Hippocampal formation (tissue), 2 donors: ENCODE results near the gene H2BK1.
A peak's percentile ranks its signal among the peaks of the same experiment; 100 is the strongest.

Experiments used
- DNase-seq, 2 donors: peaks; one replicate each; lab custom pipeline; 2025; lab: John Stamatoyannopoulos, UW

Gene H2BK1

DNA sequence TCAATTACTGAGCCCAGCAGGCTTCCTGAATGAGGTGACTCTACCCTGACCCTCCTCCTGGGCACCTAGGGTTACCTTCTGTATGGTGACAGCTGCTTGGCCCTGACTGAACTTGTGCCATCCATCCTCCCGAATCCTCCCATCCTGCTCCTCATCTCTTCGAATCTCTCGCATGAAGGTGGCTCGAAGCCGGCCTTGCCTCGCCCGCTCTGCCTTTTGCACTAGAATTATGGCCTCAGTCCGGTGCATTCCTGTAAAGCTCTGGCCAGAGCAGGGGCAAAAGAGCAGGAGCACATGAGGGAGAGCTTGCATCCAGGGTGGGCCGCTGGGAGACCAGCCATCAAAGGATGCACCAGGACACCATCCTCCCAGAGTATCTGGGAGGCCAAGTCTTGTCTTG, 7.5 kb downstream of the H2BK1 start:
- no peak for DNase-seq

DNA sequence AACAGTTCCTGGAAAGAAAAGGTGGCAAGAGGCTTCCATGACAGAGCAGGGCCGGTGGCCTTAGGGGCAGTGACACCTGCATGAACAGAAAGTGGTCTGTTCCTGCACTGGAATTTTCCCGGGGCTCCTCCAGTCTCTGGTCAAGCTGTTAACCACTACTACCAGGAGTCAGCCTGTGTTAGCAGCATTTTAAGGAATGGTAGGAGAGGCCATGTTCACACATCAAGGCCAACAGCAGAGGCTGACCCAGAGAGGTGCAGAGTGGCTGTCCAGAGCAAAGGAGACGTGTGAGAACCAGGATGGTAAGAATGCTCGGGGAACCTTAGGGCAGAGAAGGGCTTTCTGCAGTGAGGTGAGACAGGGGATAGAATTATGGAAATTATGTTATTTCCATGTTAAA, 8.5 kb downstream of the H2BK1 start:
- DNase-seq = no peak

DNA sequence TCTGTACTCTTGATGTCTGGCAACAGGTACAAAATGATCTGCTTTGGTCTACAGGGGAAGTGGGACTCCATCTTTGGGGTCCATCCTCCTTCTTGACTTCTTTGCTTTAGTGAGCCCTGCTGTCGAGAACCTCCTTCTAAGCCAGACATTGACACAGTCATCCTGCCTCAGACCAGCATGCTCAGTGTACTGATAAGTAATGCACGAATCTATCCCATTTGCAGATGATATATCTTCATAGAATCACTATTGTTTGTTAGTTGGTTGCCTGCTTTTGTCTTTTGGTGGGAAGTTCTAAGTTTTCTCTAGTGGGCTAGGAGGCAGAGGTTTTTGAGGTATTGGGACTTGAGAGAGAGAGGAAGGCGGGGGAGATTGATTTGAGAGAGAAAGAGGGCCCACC, 8.9 kb downstream of the H2BK1 start:
- no peak for DNase-seq

DNA sequence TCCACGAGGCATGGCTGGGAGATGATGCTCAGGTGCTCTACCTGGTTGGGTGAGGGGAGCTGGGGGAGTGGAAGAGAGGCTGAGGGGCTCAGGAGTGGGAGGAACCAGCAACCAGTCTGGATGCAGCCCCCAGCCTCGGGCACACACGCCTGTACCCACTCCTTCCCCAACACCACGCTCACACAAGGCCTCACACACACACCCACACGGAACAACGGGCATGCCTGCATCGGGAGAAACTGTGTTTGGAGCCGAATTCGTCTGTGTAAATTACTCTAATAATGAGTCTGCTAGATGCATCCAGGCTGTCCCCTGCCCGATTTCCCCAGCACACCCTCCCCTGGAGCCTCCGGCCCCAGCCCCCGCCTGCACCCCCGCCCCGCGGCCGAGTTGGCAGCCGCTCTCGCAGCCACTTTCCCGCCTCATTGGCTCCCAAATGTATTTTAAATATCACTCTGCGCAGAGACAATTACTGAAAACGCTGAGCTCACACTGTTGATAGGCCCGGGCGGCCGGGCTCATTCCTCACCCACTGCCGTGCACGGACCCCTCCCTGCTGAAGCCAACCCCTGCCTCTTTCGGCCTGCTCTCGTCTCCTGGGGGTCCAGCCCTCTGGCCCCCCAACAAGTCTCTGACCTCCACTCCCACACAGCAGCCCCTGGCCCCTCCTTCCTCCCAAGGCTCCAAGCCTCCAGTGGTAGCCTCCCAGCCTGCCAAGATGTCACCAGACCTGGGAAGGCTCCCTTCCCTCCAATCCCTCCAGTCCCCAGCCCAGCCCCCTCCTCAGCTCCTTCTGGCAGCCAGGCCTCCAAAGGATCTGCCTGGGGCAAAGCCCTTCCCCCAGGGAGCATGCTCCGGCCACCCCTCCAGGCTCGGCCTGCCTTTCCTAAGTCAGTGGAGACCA, 11.1 kb downstream of the H2BK1 start:
- DNase-seq = peak in 1 of 2 donors; percentile 7

DNA sequence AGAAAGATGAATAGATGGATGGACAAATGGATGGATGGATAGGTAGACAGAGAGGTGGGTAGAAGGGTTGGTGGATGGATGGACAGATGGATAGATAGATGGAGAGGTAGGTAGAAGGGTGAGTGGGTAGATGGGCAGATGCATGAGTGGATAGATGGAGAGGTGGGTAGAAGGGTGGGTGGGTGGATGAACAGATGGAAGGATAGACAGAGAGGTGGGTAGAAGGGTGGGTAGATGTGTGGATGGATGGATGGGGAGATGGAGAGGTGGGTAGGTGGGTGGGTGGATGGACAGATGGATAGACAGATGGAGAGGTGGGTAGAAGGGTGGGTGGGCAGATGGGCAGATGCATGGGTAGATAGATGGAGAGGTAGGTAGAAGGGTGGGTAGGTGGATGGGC, 12.4 kb downstream of the H2BK1 start:
- DNase-seq = no peak

DNA sequence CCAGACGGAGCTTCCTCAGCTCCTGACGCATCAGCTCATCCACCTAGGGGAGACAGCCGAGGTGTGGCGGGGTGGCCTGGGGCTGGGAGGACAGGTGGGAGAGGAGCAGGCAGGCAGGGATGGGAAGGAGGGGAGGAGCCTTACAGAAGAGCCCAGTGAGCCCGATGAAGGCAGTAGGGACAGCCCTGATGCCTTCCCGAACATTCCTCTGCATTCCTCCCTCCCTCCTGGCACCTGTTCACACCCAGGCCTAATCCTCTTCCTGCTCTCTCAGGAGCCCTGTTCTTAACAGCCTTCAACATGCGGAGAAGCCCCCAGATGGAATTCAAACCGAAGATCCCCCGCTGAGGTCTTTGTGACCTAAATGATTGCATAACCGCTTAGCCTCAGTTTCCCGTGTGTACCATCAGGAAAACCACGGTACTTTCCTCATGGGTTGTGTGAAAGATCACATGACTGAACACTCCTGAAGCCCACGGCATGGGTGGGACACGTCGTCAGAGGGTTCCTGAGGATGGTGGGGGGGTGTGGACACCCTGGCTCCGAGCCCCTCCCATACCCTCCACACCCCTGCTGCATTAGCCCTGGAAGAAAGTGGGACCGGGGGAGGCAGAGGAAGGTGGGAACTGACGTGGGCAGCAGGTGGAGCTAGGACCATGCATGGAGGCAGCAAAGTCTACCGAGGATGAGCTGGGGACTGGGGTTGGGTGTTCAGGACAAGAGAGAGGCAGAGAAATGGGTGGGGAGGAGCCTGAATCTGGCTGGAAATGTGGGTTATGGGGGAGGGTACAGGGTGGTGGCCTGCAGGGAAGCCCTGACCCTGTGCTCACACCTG, 14.5 kb downstream of the H2BK1 start:
- no peak for DNase-seq

DNA sequence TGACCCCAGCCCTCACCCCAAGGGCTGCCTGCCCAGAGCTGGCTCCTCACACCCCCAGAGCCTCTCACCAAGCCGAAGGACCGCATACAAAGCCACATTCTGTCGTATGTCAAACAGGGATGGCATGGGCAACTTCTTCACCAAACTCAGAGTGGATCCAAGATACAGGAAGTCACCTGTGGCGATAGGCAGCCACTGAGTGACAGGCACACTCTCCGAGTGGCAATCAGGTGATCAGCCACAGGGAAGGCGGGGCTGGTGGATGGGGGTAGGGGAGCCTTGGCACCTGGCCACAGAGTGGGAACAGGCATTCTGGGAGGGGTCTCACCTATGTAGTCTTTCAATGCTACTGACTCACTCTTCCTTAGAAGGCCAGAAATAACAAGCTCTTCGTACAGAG, 16.1 kb downstream of the H2BK1 start:
- DNase-seq = no peak

DNA sequence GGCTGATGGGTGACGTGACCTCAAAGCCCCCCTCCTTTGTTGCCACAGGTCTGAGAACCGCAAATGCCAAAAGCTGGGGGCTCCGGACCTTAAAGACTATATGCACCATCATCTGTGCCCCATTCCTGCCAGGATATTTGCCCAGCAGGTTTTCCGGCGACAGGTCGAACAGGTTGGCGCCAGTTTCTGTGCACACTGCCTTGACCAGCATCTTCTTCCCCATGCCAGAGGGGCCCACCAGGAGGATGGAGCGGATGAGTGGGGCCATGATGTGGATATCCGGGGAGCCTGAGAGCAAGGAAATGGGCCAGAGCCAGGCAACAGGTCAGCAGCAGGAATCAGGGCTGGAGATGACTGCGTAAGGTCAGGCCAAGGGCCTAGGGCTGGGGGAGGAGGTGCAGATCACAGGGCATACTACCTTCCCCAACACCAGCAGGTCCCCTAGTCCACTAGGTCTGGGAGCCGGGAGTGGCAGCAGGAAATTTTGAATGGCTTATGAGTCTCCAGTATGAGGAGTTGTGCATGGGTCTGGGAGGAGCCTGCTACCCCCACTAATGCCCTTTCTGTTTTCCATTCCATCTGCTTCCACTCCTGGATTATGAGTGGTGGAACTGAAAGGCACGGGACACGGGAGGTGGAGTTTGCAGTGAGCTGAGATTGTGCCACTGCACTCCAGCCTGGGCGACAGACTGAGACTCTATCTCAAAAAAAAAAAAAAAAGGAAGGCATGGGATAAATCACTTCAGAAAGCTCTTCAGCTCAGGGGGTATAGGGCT, 16.9 kb downstream of the H2BK1 start:
- no peak for DNase-seq

DNA sequence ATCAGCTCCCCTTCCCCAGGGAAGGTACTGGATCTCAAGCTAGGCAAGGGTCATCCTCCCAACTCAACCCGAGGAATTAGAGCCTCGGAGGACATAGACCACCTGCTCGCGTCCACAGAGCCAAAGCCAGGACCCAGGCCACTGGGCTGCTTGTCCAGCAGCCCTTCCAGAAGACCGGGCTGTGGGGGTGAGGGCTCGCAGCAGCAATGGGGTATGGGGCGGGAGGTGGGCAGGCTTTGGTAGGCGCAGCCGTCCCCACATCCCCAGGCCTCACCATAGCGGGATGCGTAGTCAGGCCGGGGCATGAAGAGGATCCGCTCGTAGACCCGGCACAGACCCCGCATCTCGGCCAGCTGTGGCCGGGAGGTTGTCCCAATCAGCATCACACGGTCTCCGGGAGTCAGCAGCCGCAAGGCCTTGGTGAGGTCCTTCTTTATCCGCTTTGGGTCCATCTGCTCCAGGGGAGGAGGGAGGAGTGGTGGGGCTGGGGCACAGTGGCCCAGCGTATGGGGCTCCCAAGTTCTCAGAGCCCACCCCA, 18.2 kb downstream of the H2BK1 start:
- DNase-seq = no peak

DNA sequence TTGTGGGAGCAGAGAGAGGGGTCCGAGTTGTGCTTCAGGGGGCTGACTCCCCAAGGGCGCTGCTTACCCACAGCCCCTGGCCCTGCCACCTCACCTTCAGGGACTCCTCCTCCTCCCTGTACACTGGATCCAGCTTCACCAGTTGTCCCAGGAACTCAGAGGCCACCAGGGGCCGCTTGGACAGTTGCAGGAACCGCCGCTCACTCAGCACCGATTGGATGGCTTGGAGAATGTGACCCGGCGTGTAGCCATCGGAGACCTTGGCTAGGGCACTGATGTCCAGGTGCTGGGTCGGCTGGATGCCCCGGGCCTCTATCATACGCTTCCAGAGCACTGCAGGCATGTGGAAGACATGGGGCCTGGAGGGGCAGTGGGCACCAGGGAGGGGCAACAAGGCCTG, 18.7 kb downstream of the H2BK1 start:
- no peak for DNase-seq

DNA sequence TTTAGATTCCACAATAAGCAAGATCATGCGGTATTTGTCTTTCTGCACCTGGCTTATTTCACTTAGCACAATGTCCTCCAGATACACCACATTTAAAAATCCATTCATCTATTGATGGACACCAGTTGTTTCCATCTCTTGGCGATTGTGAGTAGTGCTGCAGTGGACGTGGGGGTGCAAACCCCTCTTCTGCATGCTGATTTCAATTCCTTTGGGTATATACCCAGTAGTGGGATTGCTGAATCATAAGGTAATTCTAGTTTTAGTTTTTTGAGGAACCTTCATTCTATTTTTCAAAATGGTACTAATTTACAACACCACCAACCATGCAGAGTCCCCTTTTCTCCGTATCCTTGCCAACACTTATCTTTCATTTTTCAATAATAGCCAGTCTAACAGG, 21.2 kb downstream of the H2BK1 start:
- DNase-seq = no peak

DNA sequence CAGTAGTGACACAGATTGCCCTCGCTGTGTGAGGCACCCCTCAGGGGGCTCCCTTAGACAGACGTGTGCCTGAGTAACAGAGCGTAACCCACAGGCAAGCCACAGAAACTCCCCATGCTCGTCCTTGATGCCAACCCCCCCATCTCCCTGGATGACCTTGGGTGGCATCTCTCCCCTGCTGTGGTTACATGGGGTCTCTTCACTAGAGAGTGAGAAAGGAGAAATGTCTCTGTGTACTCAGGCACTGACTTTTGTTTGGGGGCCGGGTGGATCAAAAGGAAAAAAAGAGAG, 22.1 kb downstream of the H2BK1 start:
- no peak for DNase-seq

DNA sequence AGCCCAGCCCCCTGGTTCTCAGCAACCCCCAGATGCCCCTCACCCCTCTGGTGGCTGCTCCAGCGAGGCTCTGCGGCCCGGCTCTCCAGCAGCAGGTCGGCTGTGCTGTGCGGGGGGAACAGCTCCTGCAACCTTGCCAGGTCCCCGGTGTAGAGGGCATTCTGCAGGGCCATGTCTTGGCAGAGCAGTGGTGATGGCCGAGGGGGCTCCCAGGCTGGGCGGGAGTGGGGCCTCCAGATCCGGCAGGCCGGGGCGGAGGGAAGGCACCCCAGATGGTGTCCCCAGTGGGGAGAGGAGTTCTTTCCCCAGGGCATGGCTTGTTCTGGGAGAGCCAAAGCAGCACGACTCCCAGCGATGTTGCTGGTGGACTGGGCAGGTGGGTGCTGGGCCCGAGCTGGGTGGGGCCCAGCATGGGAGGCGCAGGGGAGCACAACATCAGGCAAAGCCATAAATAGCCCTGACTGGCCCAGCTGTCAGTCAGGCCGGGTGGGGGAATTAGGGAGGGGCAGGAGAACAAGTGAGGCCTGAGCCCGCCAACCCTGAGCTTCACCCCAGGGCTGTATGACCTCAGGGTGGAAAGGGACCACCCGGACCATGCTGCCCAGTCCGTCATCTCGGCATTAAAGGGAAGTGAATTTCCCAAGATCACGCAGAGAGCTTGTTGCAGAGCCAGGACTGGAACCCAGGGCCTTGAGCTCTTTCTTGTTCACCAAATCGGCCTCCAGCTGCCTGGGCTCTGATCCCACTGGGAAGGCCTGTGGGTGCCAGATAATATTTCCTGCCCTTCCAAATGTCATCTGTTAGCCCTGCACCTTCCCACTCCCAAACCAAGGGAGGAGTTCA, 22.7 kb downstream of the H2BK1 start:
- no peak for DNase-seq

DNA sequence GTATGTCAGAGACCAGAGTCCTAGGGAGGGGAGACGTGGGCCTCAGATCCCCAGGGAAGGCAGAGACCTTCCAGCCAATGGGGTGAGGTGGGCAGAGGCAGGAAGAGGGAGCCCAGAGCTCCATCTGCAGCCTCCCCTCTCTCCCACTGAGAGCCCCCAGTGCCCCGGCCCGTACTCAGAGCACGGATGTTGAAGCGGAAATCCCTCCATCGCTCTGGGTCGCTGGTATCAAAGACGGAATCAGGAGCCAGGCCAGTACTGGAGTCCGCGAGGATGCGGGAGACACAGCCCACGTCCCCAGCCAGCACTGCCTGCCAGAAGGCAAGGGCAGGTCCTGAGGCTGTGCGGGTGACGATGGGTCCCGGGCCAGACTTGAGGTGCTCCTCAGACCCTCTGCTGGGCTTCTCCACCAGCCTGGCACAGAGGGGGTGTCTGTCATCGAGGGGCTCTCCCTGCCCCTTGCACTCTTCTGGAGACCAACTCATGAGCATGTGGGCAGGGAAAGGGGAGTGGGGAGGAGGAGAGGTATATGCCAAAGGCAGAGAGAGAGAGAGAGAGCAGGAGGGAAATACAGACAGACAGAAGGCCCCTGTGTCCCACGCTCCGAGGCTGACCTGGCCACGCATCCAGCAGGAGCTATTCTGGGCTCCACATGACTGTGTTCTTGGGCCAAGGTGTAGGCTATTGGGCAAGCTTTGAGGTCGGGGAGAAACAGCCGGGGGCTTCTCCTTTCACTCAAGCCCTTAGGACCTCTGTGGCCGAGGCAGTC, 23.5 kb downstream of the H2BK1 start, which contains the start of gene ASB10:
ASB10 (minus strand) TSS at position 611 of the 769 bp plus-strand sequence; CDS start at position 491, 120 bp downstream.
- DNase-seq = no peak

DNA sequence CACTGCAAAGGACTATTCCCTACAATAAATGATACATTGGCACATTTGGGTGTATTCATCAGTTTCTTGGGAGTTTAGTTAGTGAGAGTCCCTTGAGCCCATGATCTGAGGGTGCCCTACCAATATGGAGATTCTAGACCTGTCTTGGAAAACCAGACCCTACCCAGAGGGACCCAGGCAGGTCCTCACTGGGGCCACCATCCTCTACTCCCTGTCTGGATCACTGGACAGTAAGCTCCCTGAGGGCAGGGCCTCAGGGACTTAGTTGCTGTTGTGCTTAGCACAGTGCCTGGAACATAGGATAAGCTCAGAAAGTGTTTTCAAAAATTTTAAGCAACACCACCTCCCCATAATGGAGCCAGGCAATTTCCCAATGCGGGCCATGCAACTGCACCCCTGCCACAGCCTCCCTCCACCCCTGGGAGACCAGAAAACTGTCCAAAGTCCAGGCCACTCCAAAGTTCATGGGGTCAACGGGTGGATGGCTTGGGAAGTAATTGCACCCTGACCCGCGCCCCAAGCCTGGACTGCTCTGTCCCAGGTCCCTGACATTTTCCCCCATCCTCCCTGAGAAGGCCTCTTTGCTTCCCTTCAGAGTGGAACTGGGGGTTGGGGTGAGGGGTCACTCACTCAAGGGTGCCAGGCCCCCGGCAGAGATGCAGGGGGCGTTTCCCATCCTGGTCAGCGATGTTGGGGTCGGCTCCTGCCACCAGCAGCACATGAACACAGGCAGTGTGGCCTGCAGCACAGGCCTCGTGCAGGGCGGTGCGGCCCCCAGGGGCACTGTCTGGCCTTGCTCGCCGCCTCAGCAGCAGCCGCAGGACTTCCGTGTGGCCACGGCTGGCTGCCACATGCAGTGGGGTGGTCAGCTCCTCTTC, 24.3 kb downstream of the H2BK1 start:
- DNase-seq = no peak

DNA sequence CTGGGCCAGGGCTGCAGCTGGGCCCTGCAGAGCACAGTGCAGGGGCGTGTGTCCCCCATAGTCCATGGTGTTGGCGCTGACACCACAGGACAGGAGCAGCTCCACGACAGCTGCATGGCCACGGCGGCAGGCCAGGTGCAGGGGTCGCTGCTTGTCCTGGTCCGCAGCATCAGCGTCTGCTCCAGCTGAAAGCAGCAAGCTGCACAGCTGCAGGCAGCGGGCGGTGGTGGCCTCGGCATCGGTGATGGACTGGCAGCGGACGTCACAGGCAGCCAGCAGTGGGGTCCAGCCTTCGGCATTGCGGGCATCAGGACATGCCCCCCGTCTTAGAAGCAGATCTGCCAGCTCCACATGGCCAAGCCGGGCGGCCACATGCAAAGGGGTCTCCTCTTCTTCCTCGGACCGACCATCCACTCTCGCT, 29.3 kb downstream of the H2BK1 start:
- no peak for DNase-seq

DNA sequence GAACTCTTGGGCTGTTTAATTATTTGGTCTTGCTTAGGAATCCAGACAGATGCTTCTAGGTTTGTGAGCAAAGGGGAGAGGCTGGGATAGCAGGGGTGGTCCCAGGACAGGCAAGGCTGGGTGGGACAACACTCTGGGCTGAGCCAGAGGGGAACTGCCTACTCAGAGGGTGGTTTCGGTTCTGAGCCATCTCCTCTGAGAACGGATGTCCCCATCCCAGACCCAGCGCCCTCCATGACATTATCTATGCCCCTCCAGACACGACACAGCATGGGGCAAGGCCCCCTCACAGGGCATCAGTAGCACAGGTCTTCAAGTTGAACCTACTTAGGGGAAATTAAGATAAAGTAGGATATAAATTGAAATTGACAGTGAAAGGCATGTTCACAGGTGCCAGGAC, 30.3 kb downstream of the H2BK1 start:
- no peak for DNase-seq

DNA sequence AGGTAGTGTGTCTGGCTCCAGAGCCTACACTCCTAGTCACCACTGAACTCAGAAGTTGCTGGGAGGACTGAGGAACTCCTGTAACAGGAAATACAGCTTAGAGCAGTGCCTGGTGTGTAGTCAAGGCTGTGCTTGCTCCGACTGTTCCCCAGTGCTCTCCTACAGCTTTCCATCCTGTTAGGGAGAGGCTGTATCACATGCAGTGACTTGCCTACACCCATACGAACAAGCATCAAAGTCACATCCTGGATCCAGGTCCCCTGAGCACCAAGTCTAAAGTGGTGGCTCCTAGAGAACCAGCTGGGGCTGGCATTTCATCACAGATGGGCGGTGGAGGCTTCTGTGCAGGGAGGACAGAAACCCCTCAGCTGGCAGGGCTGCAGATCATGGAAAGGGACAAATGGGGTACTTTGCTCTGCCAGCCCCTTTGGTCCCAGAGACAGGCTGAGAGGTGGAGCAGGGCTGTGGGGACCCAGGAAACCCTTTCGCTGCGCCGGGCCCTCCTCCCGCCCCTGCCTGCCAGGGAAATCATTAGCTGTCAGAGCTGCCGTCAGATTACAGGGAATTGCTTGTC, 30.9 kb downstream of the H2BK1 start:
- DNase-seq = no peak

DNA sequence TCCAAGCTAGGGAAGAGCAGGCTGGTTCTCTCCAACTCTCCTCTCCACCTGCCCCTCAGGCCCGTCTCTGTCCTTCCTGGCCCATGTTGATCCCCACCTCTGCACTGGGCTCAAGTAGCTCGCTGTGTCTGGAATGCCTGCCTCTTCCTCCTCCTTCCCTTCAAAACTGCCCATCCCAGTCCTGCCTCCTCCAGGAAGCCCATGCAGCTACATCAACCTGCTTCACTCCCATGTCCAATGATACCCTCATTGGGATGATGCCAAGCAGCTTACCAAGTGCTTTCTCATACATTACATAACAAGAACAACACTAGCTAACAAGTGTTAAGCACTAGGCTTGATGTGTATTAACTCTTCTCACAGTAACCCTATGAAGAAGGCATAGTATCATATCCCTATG, 31.5 kb downstream of the H2BK1 start:
- no peak for DNase-seq
